Activated naive CD4-positive, alpha-beta T cell treated with anti-CD3 and anti-CD28 coated beads, Interleukin-2, amount 50 U/mL, for 24 hours (primary cell): ENCODE data around the gene OTOA.
"Not testable (repeated sequence)": the region's sequence is repeated elsewhere in the genome, so short reads cannot be mapped to it uniquely, and the experiment has no call there.

ENCODE experiments used
- H3K27ac Mint-ChIP-seq: one replicate; pipeline ENCODE4 v1.8.0; 2021; ENCODE audit warnings: mild to moderate bottlenecking, mixed read lengths
- H3K27me3 Mint-ChIP-seq: one replicate; pipeline ENCODE4 v1.8.0; 2021; ENCODE audit warnings: mixed read lengths
- H3K36me3 Mint-ChIP-seq: one replicate; pipeline ENCODE4 v1.8.0; 2021; ENCODE audit warnings: mixed read lengths
- H3K4me1 Mint-ChIP-seq: one replicate; pipeline ENCODE4 v1.8.0; 2021; ENCODE audit warnings: mixed read lengths
- H3K4me3 Mint-ChIP-seq: one replicate; pipeline ENCODE4 v1.8.0; 2021; ENCODE audit warnings: mild to moderate bottlenecking, mixed read lengths
- H3K9me3 Mint-ChIP-seq: one replicate; pipeline ENCODE4 v1.8.0; 2021; ENCODE audit warnings: mixed read lengths

Gene OTOA

DNA sequence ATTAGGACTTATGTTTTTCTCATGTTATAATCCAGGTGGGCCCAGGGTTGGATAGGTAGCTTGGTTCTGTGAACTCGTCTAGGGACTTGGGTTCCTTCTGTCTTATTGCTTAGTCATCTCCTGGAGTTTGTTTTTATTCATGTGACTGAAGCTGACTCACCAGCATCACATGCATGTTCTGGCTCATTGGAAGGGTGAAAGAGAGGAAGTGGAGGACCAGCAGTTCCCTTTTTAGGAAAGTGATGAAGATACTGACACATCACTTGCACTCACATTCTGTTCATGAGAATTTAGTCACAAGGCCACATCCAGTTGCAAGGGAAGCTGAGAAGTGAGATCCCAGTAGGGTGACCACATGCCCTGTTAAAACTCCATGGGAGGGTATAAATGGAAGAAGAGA is 126.7 kb downstream of the OTOA start:
- not testable (repeated sequence) for H3K27ac Mint-ChIP-seq, H3K36me3 Mint-ChIP-seq, H3K27me3 Mint-ChIP-seq, H3K4me3 Mint-ChIP-seq, H3K9me3 Mint-ChIP-seq, H3K4me1 Mint-ChIP-seq

DNA sequence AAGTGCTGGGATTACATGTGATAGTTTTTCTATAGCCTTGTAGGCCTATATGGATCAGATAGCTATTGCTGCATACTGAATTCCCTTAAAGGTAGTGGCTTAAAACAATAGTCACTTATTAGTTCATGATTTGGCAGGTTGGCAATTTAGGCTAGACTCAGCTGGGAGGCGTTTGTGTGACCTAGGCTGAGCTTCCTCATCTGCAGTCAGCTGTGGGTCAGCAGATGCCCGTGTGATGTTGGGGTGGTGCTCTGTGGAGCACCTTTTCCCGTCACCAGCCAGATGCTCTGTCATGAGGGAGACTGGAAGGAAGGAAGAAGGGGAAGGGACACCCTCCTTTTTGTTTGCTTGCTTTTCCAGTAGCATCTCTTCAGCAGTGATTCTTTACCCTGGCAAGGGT is 129.5 kb downstream of the OTOA start:
- H3K9me3 Mint-ChIP-seq, H3K27ac Mint-ChIP-seq, H3K4me3 Mint-ChIP-seq, H3K27me3 Mint-ChIP-seq, H3K4me1 Mint-ChIP-seq, H3K36me3 Mint-ChIP-seq: not testable (repeated sequence)

DNA sequence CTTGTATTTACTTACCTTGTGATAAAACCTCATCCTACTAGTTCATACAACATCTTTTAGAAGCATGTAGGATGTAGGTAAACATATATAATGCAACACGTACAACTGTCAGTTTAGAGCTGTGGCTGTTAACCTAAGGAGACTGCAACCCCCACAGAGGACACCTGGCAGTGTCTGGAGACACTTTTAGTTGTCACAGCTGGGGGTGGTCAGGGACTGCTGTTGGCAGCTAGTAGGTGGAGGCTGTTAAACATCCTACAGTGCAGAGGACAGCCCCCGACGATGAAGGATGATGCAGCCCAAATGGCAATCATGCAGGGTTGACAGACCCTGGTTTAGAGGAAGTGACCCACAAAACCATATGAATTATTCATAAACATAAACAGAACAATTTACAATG is 134.8 kb downstream of the OTOA start:
- H3K36me3 Mint-ChIP-seq, H3K4me1 Mint-ChIP-seq, H3K4me3 Mint-ChIP-seq, H3K27me3 Mint-ChIP-seq, H3K27ac Mint-ChIP-seq, H3K9me3 Mint-ChIP-seq: not testable (repeated sequence)

DNA sequence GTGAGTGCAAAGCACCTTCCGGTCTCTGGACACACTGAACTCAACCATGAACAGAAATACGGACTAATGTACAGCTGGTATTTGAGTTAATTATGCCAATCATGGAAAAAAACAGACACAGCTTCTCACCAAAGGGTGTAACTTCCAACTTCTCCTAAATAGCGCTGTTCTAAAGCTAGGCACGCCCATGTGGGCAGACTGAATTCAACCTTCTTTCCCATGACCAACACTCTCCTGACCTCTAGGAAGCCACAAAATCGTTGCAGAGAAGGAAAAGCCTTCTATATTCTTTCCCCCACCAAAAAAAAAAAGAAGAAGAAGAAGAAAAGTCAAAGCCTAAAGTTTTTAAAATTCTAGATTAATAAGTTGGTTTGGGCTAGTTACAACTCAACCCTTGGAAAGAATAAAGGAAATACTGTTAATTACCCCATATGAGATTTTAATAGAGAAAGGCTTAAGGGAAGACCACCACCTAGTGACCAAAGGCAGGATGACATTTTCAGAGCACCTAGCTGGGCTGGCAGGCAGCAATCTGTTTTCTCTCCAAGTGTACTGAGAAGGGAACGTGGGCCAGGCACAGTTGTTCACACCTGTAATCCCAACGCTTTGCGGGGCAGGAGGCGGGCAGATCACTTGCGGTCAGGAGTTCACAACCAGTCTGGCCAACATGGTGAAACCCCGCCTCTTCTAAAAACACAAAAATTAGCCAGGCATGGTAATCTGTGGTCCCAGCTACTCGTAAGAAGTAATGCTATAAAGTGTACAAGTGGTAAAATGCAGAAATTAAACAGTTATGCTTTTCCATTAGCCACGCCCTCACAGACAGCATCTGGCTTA is 138.0 kb downstream of the OTOA start:
- H3K27ac Mint-ChIP-seq, result peak overlapping the region; percentile 65
- H3K9me3 Mint-ChIP-seq, H3K36me3 Mint-ChIP-seq, H3K27me3 Mint-ChIP-seq, H3K4me3 Mint-ChIP-seq, H3K4me1 Mint-ChIP-seq: not testable (repeated sequence)

DNA sequence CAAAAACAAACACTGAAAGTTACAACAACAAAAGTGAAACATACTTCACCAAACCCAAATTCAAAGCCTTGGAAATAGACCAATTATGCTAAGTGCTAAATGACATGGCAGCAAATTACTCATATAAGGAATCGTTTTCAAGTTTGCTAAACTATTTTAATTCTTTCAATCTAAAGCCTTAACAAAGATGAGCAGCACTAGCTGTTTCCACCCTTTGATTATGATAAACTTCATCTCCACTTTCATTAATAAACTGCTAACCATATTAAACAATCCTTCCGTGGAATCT is 138.6 kb downstream of the OTOA start:
- H3K4me1 Mint-ChIP-seq, H3K36me3 Mint-ChIP-seq: not testable (repeated sequence)

More for the DNA sequence above, 138.6 kb downstream of the OTOA start:
- H3K27me3 Mint-ChIP-seq, H3K9me3 Mint-ChIP-seq, H3K27ac Mint-ChIP-seq, H3K4me3 Mint-ChIP-seq: not testable (repeated sequence)
